ENCODE data around the gene IFNL4. TPM values are rescaled to one million over a fixed set of nuclear protein-coding genes. Genes with fewer than 3 reads are reported as not detected.
A peak's percentile ranks its signal among the peaks of the same experiment; 100 is the strongest.
"Not testable (repeated sequence)": the region's sequence is repeated elsewhere in the genome, so short reads cannot be mapped to it uniquely, and the experiment has no call there.

The IFNL4 gene
- total and polyA plus RNA-seq, 2 donors (not counting 1 experiment from before 2014, with no cell fraction given), result not detected

DNA sequence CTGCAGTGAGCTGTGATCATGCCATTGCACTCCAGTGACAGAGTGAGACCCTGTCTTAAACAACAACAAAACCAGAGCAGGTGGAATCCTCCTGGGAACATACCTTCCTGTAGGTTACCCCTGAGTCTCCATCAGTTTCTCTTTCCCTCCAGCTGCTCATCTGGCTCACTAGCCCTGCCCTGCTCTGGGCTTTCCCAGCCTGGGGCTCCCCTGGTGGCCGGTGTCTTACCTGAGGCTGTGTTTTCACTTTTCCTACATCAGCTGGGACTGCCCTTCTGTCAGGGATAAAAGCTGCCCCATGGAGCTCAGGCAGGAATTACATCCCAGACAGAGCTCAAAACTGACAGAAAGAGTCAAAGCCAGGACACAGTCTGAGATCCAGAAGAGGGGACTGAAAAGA is 19.4 kb upstream of the IFNL4 start, which contains the start of gene IFNL2:
Gene IFNL2 (plus strand): TSS at position 312 of the 400 bp plus-strand sequence. CDS start 173 bp downstream, outside the sequence.
- H3K79me2 ChIP-seq (ENCODE audit: control insufficient read depth, insufficient read depth, low read length); H4K20me1 ChIP-seq (ENCODE audit: control insufficient read depth, extremely low read depth, insufficient read depth, low read length); H3K4me3 ChIP-seq (replicated peaks in 1 of 4; ENCODE audit: control extremely low read depth in 1 of 4, insufficient read depth in 1 of 4, low read depth in 3 of 4, low read length in 4 of 4); H3K9ac ChIP-seq (ENCODE audit: insufficient read depth, low read length); H3K9me3 ChIP-seq (ENCODE audit: control insufficient read depth, insufficient read depth, low read depth, low read length); H3K4me2 ChIP-seq (ENCODE audit: extremely low read depth, insufficient read depth, low read length); H3K36me3 ChIP-seq (ENCODE audit: control insufficient read depth, insufficient read depth, low read length); H3K4me1 ChIP-seq (ENCODE audit: control insufficient read depth, extremely low read depth, insufficient read depth, low read length); H2AFZ ChIP-seq (ENCODE audit: low read length); H3K27ac ChIP-seq (ENCODE audit: insufficient read depth, low read length); DNase-seq (ENCODE audit: low read depth in 2 of 2): not testable (repeated sequence)
- peaks cover 30% of the 10 kb centered on the region for H3K27me3 ChIP-seq (ENCODE audit: control insufficient read depth, insufficient read depth, low read length)

DNA sequence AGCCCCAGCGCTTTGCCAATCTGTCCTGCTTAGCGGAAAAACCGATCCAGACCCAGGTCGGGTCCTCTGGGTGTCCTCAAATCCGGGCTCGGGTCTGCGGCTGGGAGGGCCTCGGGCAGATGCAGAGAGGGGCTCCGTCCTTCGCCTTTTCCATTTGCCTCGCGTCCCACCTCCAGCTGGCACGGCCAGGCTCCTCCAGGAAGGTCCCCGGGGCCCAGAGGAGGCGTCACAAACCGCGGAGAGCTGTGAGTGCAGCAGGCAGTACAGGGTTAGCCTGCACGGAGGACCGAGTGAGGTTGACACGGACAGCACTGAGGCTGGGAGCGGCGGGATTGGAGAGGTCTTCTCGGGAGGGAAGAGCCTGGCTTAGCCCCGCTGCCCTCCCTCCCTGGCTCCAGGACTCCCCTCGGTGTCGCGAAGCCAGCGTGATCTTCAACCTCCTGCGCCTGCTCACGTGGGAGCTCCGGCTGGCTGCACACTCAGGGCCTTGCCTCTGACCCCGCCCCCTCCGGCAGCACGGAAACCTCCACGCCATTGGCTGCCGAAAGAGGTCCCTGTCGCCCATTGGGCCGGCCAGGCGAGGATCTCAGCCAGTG is 16.8 kb upstream of the IFNL4 start:
- H3K27ac ChIP-seq (ENCODE audit: insufficient read depth, low read length), result no peak overlapping the region
- no peak overlapping the region for H3K4me2 ChIP-seq (ENCODE audit: extremely low read depth, insufficient read depth, low read length)
- H3K79me2 ChIP-seq (ENCODE audit: control insufficient read depth, insufficient read depth, low read length), result no peaks in the 10 kb centered on the region
- H4K20me1 ChIP-seq (ENCODE audit: control insufficient read depth, extremely low read depth, insufficient read depth, low read length), result no peaks in the 10 kb centered on the region
- H3K36me3 ChIP-seq (ENCODE audit: control insufficient read depth, insufficient read depth, low read length), result no peaks in the 10 kb centered on the region
- no peak for DNase-seq (ENCODE audit: low read depth in 2 of 2)
- no peaks in the 10 kb centered on the region for H3K4me1 ChIP-seq (ENCODE audit: control insufficient read depth, extremely low read depth, insufficient read depth, low read length)
- no peak overlapping the region for H3K9ac ChIP-seq (ENCODE audit: insufficient read depth, low read length)
- H2AFZ ChIP-seq (ENCODE audit: low read length), result no peak overlapping the region
- peaks cover 37% of the 10 kb centered on the region for H3K27me3 ChIP-seq (ENCODE audit: control insufficient read depth, insufficient read depth, low read length)
- no peak overlapping the region for H3K4me3 ChIP-seq (replicated peaks in 1 of 4; ENCODE audit: control extremely low read depth in 1 of 4, insufficient read depth in 1 of 4, low read depth in 3 of 4, low read length in 4 of 4)
- no peaks in the 10 kb centered on the region for H3K9me3 ChIP-seq (ENCODE audit: control insufficient read depth, insufficient read depth, low read depth, low read length)
- TF ChIP-seq, protein P1, sequence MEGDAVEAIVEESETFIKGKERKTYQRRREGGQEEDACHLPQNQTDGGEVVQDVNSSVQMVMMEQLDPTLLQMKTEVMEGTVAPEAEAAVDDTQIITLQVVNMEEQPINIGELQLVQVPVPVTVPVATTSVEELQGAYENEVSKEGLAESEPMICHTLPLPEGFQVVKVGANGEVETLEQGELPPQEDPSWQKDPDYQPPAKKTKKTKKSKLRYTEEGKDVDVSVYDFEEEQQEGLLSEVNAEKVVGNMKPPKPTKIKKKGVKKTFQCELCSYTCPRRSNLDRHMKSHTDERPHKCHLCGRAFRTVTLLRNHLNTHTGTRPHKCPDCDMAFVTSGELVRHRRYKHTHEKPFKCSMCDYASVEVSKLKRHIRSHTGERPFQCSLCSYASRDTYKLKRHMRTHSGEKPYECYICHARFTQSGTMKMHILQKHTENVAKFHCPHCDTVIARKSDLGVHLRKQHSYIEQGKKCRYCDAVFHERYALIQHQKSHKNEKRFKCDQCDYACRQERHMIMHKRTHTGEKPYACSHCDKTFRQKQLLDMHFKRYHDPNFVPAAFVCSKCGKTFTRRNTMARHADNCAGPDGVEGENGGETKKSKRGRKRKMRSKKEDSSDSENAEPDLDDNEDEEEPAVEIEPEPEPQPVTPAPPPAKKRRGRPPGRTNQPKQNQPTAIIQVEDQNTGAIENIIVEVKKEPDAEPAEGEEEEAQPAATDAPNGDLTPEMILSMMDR (conservative IDR thresholded peaks at IDR 0.05 in 1 of 2, IDR thresholded peaks at IDR 0.05 in 1 of 2; ENCODE audit: low read depth in 1 of 2, low read length in 2 of 2), result no peak
- no peak for TF ChIP-seq EZH2 (IDR thresholded peaks at IDR 0.05; ENCODE audit: low read length, missing control alignments)

DNA sequence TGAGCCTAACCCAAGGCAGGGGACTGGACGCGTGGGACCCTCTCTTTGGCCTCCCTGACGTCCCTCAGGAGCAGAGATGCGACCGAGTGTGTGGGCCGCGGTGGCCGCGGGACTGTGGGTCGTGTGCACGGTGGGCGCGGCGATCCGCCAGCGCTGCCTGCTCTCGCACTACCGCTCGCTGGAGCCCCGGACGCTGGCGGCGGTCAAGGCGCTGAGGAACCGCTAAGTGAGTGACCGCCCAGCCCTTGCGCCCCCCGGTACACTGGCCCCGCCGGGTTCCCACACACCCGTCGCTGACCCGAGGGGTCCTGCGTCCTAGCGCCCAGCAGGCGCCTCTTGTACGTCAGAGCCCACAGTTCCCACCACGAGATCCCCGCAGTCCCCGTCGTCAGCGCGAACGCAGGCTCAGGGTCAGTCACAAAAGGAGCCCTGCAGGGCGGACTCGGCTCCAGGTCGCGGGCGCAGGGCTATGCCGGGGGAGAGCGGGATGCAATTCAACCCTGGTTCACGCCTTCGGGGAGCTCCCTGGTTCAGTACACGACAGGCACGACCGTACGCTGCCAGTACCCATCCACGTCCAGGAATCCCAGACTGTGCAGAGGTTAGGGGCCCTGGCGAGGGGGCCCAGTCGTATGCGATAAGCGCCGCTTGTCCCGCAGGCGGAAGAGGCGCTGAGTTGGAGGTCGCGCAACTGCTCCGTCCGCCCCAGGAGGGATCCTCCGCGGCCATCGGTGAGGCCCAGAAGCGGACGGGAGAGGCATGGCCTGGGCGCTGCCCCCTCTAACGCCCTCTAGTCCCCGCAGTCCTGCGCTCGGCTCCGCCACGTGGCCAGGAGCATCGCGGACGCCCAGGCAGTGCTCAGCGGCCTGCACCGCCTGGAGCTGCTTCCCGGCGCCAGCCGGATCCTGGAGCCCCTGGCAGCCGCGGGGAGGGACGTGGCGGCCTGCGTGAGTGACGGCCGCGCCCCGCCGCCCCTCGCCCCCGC is 15.9 kb upstream of the IFNL4 start:
- TF ChIP-seq, protein P1 (conservative IDR thresholded peaks at IDR 0.05 in 1 of 2, IDR thresholded peaks at IDR 0.05 in 1 of 2; ENCODE audit: low read depth in 1 of 2, low read length in 2 of 2), result no peak
- peak; percentile 72 for TF ChIP-seq EZH2 (IDR thresholded peaks at IDR 0.05; ENCODE audit: low read length, missing control alignments)
- no peak overlapping the region for H3K27ac ChIP-seq (ENCODE audit: insufficient read depth, low read length)
- no peak overlapping the region for H3K9ac ChIP-seq (ENCODE audit: insufficient read depth, low read length)
- H3K79me2 ChIP-seq (ENCODE audit: control insufficient read depth, insufficient read depth, low read length), result no peaks in the 10 kb centered on the region
- H3K36me3 ChIP-seq (ENCODE audit: control insufficient read depth, insufficient read depth, low read length), result no peaks in the 10 kb centered on the region
- no peak overlapping the region for H3K4me2 ChIP-seq (ENCODE audit: extremely low read depth, insufficient read depth, low read length)
- H3K4me1 ChIP-seq (ENCODE audit: control insufficient read depth, extremely low read depth, insufficient read depth, low read length), result no peaks in the 10 kb centered on the region
- no peak overlapping the region for H3K4me3 ChIP-seq (replicated peaks in 1 of 4; ENCODE audit: control extremely low read depth in 1 of 4, insufficient read depth in 1 of 4, low read depth in 3 of 4, low read length in 4 of 4)
- H4K20me1 ChIP-seq (ENCODE audit: control insufficient read depth, extremely low read depth, insufficient read depth, low read length), result no peaks in the 10 kb centered on the region
- H3K9me3 ChIP-seq (ENCODE audit: control insufficient read depth, insufficient read depth, low read depth, low read length), result no peaks in the 10 kb centered on the region
- peaks cover 34% of the 10 kb centered on the region for H3K27me3 ChIP-seq (ENCODE audit: control insufficient read depth, insufficient read depth, low read length)
- no peak overlapping the region for H2AFZ ChIP-seq (ENCODE audit: low read length)
- peak in 1 of 2 donors; percentile 9 for DNase-seq (ENCODE audit: low read depth in 2 of 2)

Data from fibroblast of lung (primary cell).